NT2/D1 (cell line): ENCODE measurements around the gene SLC19A2.

ENCODE experiments used
- YY1 ChIP-seq: IDR thresholded peaks from 2 replicates; pipeline ENCODE4 v1.6.1; 2011; ENCODE audit not compliant: insufficient read length, insufficient read depth
- ZNF274 ChIP-seq: IDR thresholded peaks from 2 replicates; pipeline ENCODE4 v1.6.1; 2011; ENCODE audit warnings: mild to moderate bottlenecking, low read depth, low read length

GRCh38 chr1:169495916-169496315 lies 10.2 kb upstream of the SLC19A2 start:
- no peak for TF ChIP-seq ZNF274
- no peak for TF ChIP-seq YY1
